GM23338 (cell line): Measurements from ENCODE around the gene UMODL1. TPM values are rescaled to one million over a fixed set of nuclear protein-coding genes. Genes with fewer than 3 reads are reported as not detected.
A peak's percentile ranks its signal among the peaks of the same experiment; 100 is the strongest.

Experiments used
- ATAC-seq: fragments of 200-7000 bp; cut with Tn5 transposase; 3 replicates; pipeline ENCODE4 v1.9.1; 2020
- DNase-seq: peaks from one replicate; pipeline ENCODE4 v3.0.0-alpha.2; 2015; ENCODE audit warnings: low spot score
- H2AFZ ChIP-seq: fragments of 200-600 bp; sonication (generic); 2 replicates; pipeline ENCODE4 v1.8.0; 2016; ENCODE audit warnings: antibody characterized with exemption, mild to moderate bottlenecking, moderate library complexity
- H3F3A ChIP-seq: fragments of 200-600 bp; sonication (generic); replicated peaks from 2 replicates; pipeline ENCODE4 v1.8.0; 2017; ENCODE audit warnings: antibody characterized with exemption, mixed run types, low read depth
- H3K27ac ChIP-seq: fragments of 200-600 bp; sonication (generic); 2 replicates; pipeline ENCODE4 v1.6.1; 2016; ENCODE audit warnings: low read depth
- H3K27me3 ChIP-seq: fragments of 200-600 bp; sonication (generic); 2 replicates; pipeline ENCODE4 v1.8.0; 2016; ENCODE audit warnings: mild to moderate bottlenecking, mixed run types, moderate library complexity; ENCODE audit not compliant: insufficient read depth
- H3K36me3 ChIP-seq: fragments of 200-600 bp; sonication (generic); 2 replicates; pipeline ENCODE4 v1.8.0; 2016; ENCODE audit warnings: mild to moderate bottlenecking; ENCODE audit not compliant: insufficient read depth
- H3K4me1 ChIP-seq: fragments of 200-600 bp; sonication (generic); 2 replicates; pipeline ENCODE4 v1.8.0; 2016; ENCODE audit warnings: mild to moderate bottlenecking, moderate library complexity; ENCODE audit not compliant: insufficient read depth
- H3K4me2 ChIP-seq: fragments of 200-600 bp; sonication (generic); 2 replicates; pipeline ENCODE4 v1.7.1; 2017; ENCODE audit warnings: mixed run types
- H3K4me3 ChIP-seq: fragments of 200-600 bp; sonication (generic); 2 replicates; pipeline ENCODE4 v1.6.1; 2016; ENCODE audit warnings: mixed run types
- H3K79me2 ChIP-seq: fragments of 200-600 bp; sonication (generic); replicated peaks from 2 replicates; pipeline ENCODE4 v1.8.0; 2017; ENCODE audit warnings: mild to moderate bottlenecking; ENCODE audit not compliant: insufficient read depth
- H3K9me2 ChIP-seq: fragments of 200-600 bp; sonication (generic); 2 replicates; pipeline ENCODE4 v1.8.0; 2017; ENCODE audit not compliant: insufficient read depth
- H4K20me1 ChIP-seq: fragments of 200-600 bp; sonication (generic); replicated peaks from 2 replicates; pipeline ENCODE4 v1.8.0; 2017; ENCODE audit warnings: mild to moderate bottlenecking; ENCODE audit not compliant: insufficient read depth
- H3K27ac Mint-ChIP-seq: 2 replicates; pipeline ENCODE4 v1.8.0; 2020; ENCODE audit warnings: inconsistent platforms, mild to moderate bottlenecking, moderate library complexity, mixed read lengths
- H3K27me3 Mint-ChIP-seq: 3 replicates; pipeline ENCODE4 v1.8.0; 2022; ENCODE audit warnings: low read depth, mild to moderate bottlenecking, moderate library complexity, mixed read lengths, inconsistent platforms; ENCODE audit not compliant: insufficient read depth, poor library complexity
- H3K36me3 Mint-ChIP-seq: 3 replicates; pipeline ENCODE4 v1.8.0; 2021; ENCODE audit warnings: low read depth, mild to moderate bottlenecking, inconsistent platforms, moderate library complexity, mixed read lengths
- H3K4me1 Mint-ChIP-seq: 3 replicates; pipeline ENCODE4 v1.8.0; 2020; ENCODE audit warnings: mild to moderate bottlenecking, inconsistent platforms, mixed read lengths
- H3K4me3 Mint-ChIP-seq: 3 replicates; pipeline ENCODE4 v1.8.0; 2021; ENCODE audit warnings: moderate library complexity, mild to moderate bottlenecking, inconsistent platforms, mixed read lengths
- H3K9me3 Mint-ChIP-seq: 3 replicates; pipeline ENCODE4 v1.8.0; 2020; ENCODE audit warnings: moderate library complexity, mild to moderate bottlenecking, inconsistent platforms, mixed read lengths
- CREB1 ChIP-seq: fragments of 250-450 bp; sonication (Bioruptor Pico); IDR thresholded peaks from 2 replicates; pipeline ENCODE4 v1.5.0; 2020; ENCODE audit warnings: low read depth, mild to moderate bottlenecking, moderate library complexity
- ETS1 ChIP-seq: IDR thresholded peaks from 2 replicates; pipeline ENCODE4 v1.6.1; 2016; ENCODE audit warnings: antibody characterized with exemption
- EZH2 ChIP-seq: fragments of 200-600 bp; sonication (generic); IDR thresholded peaks from one replicate; pipeline ENCODE4 v1.8.0; 2017; ENCODE audit warnings: antibody characterized with exemption, mild to moderate bottlenecking, low read depth; ENCODE audit not compliant: unreplicated experiment
- JUNB ChIP-seq: IDR thresholded peaks from one replicate; pipeline ENCODE4 v1.6.1; 2016; ENCODE audit warnings: antibody characterized with exemption; ENCODE audit not compliant: unreplicated experiment
- REST ChIP-seq: IDR thresholded peaks from one replicate; pipeline ENCODE4 v1.6.1; 2018; ENCODE audit warnings: antibody characterized with exemption; ENCODE audit not compliant: unreplicated experiment
- ZNF114 ChIP-seq: fragments of 250-450 bp; sonication (Bioruptor Pico); IDR thresholded peaks from 2 replicates; pipeline ENCODE4 v1.5.0; 2020; ENCODE audit warnings: mild to moderate bottlenecking, moderate library complexity
- polyA plus RNA-seq: library from polyadenylated mRNA; unstranded; fragments of >200 nt; fragmentation: Nextera tagmentation; extraction: Ambion mirVana; gene quantifications from 2 replicates; pipeline ENCODE4 v1.2.1, GENCODE V29; 2016
- total RNA-seq: library from RNA; depleted of rRNA; stranded (reverse); fragments of >200 nt; shearing (Covaris generic); gene quantifications from 2 replicates; pipeline ENCODE4 v1.2.3, GENCODE V29; 2014

The UMODL1 gene
- total and polyA plus RNA-seq, 2 experiments from 2014 or later: not detected

DNA sequence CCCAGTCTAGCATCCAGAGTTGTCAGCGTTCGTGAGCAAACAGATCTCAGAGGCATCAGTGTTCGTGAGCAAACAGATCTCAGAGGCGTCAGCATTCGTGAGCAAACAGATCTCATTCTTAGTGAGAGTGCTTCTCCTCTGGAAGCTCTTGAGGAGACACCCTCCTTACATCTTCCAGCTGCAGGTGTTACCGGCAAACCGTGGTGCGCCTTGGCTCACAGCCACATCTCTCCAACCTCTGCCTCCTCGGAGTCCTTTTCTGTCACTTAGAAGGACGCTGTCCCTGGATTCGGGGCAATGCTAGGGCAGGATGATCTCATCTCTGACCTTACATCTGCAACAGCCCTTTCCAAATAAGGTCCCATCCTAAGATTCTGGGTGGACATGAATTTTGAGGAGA is 14.6 kb upstream of the UMODL1 start:
- Histone ChIP-seq H4K20me1 (no peaks in the 10 kb centered on the region), H3K27me3 (no peaks in the 10 kb centered on the region), H3K79me2 (no peaks in the 10 kb centered on the region), H3K36me3 (no peaks in the 10 kb centered on the region), H3K27ac (no peak overlapping the region), H3K4me3 (no peak overlapping the region), H3K4me1 (peaks cover 17% of the 10 kb centered on the region), H3K4me2 (peak overlapping the region; percentile 28; the same call in 1 of the 2 replicates), H2AFZ (peak overlapping the region; percentile 26), H3K9me2 (no peaks in the 10 kb centered on the region), H3F3A (no peaks in the 10 kb centered on the region)
- H3K36me3 Mint-ChIP-seq: no peaks in the 10 kb centered on the region
- ATAC-seq (no peak), DNase-seq (no peak)
- H3K4me3 Mint-ChIP-seq: no peak overlapping the region; the same call in 2 of the 3 replicates
- TF ChIP-seq ETS1 (no peak), JUNB (no peak), REST (no peak), EZH2 (no peak)
- peaks cover 7% of the 10 kb centered on the region for H3K27me3 Mint-ChIP-seq
- peaks cover 11% of the 10 kb centered on the region for H3K9me3 Mint-ChIP-seq
- H3K27ac Mint-ChIP-seq: no peak overlapping the region
- H3K4me1 Mint-ChIP-seq: peaks cover 29% of the 10 kb centered on the region

- Histone ChIP-seq H3K4me1 (peaks cover 17% of the 10 kb centered on the region), H3K9me2 (no peaks in the 10 kb centered on the region), H3K4me2 (peak overlapping the region; percentile 28; the same call in 1 of the 2 replicates), H2AFZ (peak overlapping the region; percentile 26), H3K27ac (0 out of 2 replicates have a peak overlapping the region, but pooled peaks have one; percentile 10), H4K20me1 (no peaks in the 10 kb centered on the region), H3K4me3 (no peak overlapping the region), H3K36me3 (no peaks in the 10 kb centered on the region), H3K27me3 (no peaks in the 10 kb centered on the region), H3F3A (no peaks in the 10 kb centered on the region), H3K79me2 (no peaks in the 10 kb centered on the region)
- DNase-seq: peak; percentile 28
- Mint-ChIP-seq H3K4me1 (peaks cover 29% of the 10 kb centered on the region), H3K36me3 (no peaks in the 10 kb centered on the region), H3K9me3 (peaks cover 11% of the 10 kb centered on the region), H3K4me3 (peak overlapping the region; percentile 34; the same call in 2 of the 3 replicates), H3K27ac (no peak overlapping the region; the same call in 1 of the 2 replicates), H3K27me3 (peaks cover 8% of the 10 kb centered on the region)
- no peak for TF ChIP-seq ETS1
- TF ChIP-seq CREB1: no peak
- TF ChIP-seq ZNF114 (CRISPR knock-in tag): no peak
- ATAC-seq: peak; percentile 65
These were observed 14.0 kb upstream of the UMODL1 start for GRCh38 chr21:42056996-42057689.
